HG03045 (cell line): Measurements from ENCODE around the gene GRHL1.
A peak's percentile ranks its signal among the peaks of the same experiment; 100 is the strongest.
"Not testable (repeated sequence)": the region's sequence is repeated elsewhere in the genome, so short reads cannot be mapped to it uniquely, and the experiment has no call there.

Experiments used
- ATAC-seq: cut with Tn5 transposase; IDR thresholded peaks from one replicate; pipeline ENCODE4 v1.9.1; 2021; ENCODE audit warnings: mild to moderate bottlenecking, moderate library complexity; ENCODE audit not compliant: unreplicated experiment

Gene GRHL1

GRCh38 chr2:9951522-9952285 lies at the start of gene GRHL1:
Gene GRHL1 (plus strand): TSS chr2:9951693. CDS start chr2:9951834, 141 bp downstream.
- peak; percentile 97 for ATAC-seq

GRCh38 chr2:9905413-9905812 lies 46.1 kb upstream of the GRHL1 start:
- ATAC-seq, result no peak

GRCh38 chr2:9907402-9907801 lies 44.1 kb upstream of the GRHL1 start:
- no peak for ATAC-seq

- no peak for ATAC-seq
Measured at GRCh38 chr2:9908639-9909038, 42.9 kb upstream of the GRHL1 start.

GRCh38 chr2:9909106-9909505 lies 42.4 kb upstream of the GRHL1 start:
- no peak for ATAC-seq

GRCh38 chr2:9910699-9911098 lies 40.8 kb upstream of the GRHL1 start:
- ATAC-seq, result no peak

- no peak for ATAC-seq
Measured at GRCh38 chr2:9912468-9912867, 39.0 kb upstream of the GRHL1 start.

- ATAC-seq, result peak; percentile 99
Measured at GRCh38 chr2:9914384-9915065, 37.0 kb upstream of the GRHL1 start.

GRCh38 chr2:9918275-9918674 lies 33.2 kb upstream of the GRHL1 start:
- ATAC-seq, result no peak

GRCh38 chr2:9919512-9919911 lies 32.0 kb upstream of the GRHL1 start:
- no peak for ATAC-seq

GRCh38 chr2:9927020-9927419 lies 24.5 kb upstream of the GRHL1 start:
- not testable (repeated sequence) for ATAC-seq

- no peak for ATAC-seq
Measured at GRCh38 chr2:9937258-9937657, 14.2 kb upstream of the GRHL1 start.

GRCh38 chr2:9937968-9938367 lies 13.5 kb upstream of the GRHL1 start:
- no peak for ATAC-seq

GRCh38 chr2:9939587-9940485 lies 11.7 kb upstream of the GRHL1 start:
- no peak for ATAC-seq

- no peak for ATAC-seq
Measured at GRCh38 chr2:9941196-9941995, 10.1 kb upstream of the GRHL1 start.

- ATAC-seq, result no peak
Measured at GRCh38 chr2:9941996-9942390, 9.5 kb upstream of the GRHL1 start.

GRCh38 chr2:9944330-9944758 lies 7.1 kb upstream of the GRHL1 start:
- no peak for ATAC-seq

- no peak for ATAC-seq
Measured at GRCh38 chr2:9945596-9945995, 5.9 kb upstream of the GRHL1 start.

- no peak for ATAC-seq
Measured at GRCh38 chr2:9946076-9946475, 5.4 kb upstream of the GRHL1 start.

GRCh38 chr2:9946818-9947217 lies 4.7 kb upstream of the GRHL1 start:
- no peak for ATAC-seq

- ATAC-seq, result no peak
Measured at GRCh38 chr2:9948721-9949120, 2.8 kb upstream of the GRHL1 start.
